SU-DHL-6 (cell line): ENCODE measurements around the gene VGLL3.

ENCODE experiments used
- EZH2phosphoT487 ChIP-seq: fragments of 200-600 bp; sonication (generic), shearing (Covaris generic); conservative IDR thresholded peaks from 2 replicates; pipeline ENCODE4 v1.6.1; 2018; ENCODE audit warnings: mild to moderate bottlenecking, antibody characterized with exemption, low read length, moderate library complexity, mixed read lengths
- TF ChIP-seq, protein P1 (sequence below): fragments of 200-600 bp; sonication (generic); IDR thresholded peaks from one replicate; pipeline ENCODE4 v1.5.1; 2017; ENCODE audit warnings: antibody characterized with exemption, mild to moderate bottlenecking, low read length, moderate library complexity; ENCODE audit not compliant: insufficient read depth, poor library complexity, severe bottlenecking

DNA sequence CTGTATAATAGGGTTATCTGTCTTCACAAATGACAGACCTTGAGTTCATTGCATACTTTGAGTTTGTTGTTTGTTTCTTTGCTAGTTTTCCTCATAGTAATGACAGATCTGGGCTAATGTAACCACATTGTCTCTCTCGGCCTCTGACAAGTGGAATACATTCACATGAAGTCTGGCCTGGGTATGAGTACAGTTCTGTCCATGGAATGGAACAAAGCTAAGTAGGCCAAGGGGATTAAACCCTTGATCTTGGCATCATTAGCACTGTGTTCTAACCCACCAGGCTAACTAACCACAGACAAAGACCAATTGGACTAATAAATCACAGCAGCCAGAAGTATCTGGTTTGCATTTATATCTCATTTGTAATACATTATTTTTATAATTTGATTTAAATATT is 7.6 kb upstream of the VGLL3 start:
- TF ChIP-seq, protein P1, sequence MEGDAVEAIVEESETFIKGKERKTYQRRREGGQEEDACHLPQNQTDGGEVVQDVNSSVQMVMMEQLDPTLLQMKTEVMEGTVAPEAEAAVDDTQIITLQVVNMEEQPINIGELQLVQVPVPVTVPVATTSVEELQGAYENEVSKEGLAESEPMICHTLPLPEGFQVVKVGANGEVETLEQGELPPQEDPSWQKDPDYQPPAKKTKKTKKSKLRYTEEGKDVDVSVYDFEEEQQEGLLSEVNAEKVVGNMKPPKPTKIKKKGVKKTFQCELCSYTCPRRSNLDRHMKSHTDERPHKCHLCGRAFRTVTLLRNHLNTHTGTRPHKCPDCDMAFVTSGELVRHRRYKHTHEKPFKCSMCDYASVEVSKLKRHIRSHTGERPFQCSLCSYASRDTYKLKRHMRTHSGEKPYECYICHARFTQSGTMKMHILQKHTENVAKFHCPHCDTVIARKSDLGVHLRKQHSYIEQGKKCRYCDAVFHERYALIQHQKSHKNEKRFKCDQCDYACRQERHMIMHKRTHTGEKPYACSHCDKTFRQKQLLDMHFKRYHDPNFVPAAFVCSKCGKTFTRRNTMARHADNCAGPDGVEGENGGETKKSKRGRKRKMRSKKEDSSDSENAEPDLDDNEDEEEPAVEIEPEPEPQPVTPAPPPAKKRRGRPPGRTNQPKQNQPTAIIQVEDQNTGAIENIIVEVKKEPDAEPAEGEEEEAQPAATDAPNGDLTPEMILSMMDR: no peak
- no peak for TF ChIP-seq EZH2phosphoT487
